NCI-H1436 (cell line): Measurements from ENCODE around the gene KCNT2.

Source experiments
- DNase-seq: peaks from one replicate; lab custom pipeline; 2025; lab: John Stamatoyannopoulos, UW

KCNT2 gene

GRCh38 chr1:196193896-196194559 lies 414.2 kb downstream of the KCNT2 start:
- no peak for DNase-seq

- no peak for DNase-seq
These were observed 424.3 kb downstream of the KCNT2 start for GRCh38 chr1:196183941-196184340.

GRCh38 chr1:196181594-196181878 lies 426.7 kb downstream of the KCNT2 start:
- no peak for DNase-seq

GRCh38 chr1:196180847-196181593 lies 427.2 kb downstream of the KCNT2 start:
- no peak for DNase-seq

- DNase-seq, result no peak
These were observed 430.1 kb downstream of the KCNT2 start for GRCh38 chr1:196178083-196178635.
